A549 treated with CORT108297 at 1 μM for 4 hours (cell line): ENCODE results near the gene FRMPD4. TPM values are rescaled to one million over a fixed set of nuclear protein-coding genes. Genes with fewer than 3 reads are reported as not detected.

Experiments
- total RNA-seq: library from RNA; stranded (reverse); fragments of 200-300 nt; extraction: Qiagen RNA extraction; gene quantifications from 5 replicates; pipeline ENCODE4 v1.2.3, GENCODE V29; 2022

FRMPD4 gene
- total RNA-seq = 0.02 to 0.07 TPM (median 0.03 TPM) in 5 replicates

DNA sequence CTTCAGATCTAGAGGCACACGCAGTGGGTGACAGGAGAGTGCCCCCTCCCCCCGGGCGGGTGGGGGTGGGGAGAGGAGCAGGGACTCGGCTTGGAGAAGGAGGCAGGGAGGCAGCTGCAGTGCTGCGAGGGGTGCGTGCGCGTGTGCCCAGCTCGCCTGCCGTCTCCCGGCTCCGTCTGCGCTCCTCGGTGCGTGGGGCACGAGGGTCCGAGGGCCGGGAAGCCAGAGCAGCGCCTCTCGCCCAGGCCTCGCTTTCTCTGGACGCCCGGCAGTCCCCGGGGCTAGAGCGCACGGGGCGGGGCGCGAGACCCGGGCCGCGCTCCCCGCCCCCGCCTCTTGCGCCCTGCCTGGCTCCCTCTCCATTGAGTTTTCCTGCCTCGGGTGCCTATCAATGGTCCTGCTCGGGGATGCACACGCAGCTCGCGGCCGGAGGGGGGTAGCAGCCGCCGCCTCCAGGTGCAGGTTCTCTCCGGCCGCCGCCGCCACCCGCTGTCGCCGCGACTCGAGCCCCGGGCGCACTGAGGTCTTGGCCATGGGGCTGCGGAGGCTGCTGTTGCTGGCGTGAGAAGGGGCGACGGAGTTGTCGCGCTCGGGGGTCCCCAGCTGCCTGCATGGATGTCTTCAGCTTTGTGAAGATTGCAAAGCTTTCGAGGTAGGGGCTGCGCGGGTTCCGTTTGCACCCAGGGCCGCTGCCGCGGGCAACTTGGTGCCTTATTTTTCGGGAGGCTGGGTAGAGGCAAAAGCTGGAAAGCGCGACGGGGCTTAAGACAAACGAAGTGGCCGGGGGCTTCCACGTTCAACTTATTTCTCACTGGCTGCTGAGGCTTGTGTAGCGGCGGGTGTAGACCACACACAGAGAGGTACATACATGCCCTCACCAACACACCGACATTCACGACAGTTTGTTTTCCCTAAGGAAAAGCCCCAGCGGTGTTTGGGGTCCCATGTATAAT, at the start of gene FRMPD4:
FRMPD4 (plus strand) TSS at position 113 of the 953 bp plus-strand sequence; CDS start at position 612, 499 bp downstream.

